Spleen (tissue), 11 donors: Measurements from ENCODE around the gene AREG. TPM values are rescaled to one million over a fixed set of nuclear protein-coding genes. Genes with fewer than 3 reads are reported as not detected.

ENCODE experiments used
- DNase-seq: peaks from one replicate; pipeline ENCODE4 v3.0.0-alpha.2; 2020
- H3K27ac ChIP-seq, 8 donors: fragments of 200-600 bp; sonication (generic) in 7 of 8; 1 replicate in 4 of 8; 2 replicates in 4 of 8; pipeline versions ENCODE4 v1.5.0 to v1.8.0; 2016 to 2021; ENCODE audit warnings: inconsistent platforms in 4 of 8, mild to moderate bottlenecking in 4 of 8, moderate library complexity in 1 of 8
- H3K27me3 ChIP-seq, 7 donors: fragments of 200-600 bp; sonication (generic) in 6 of 7; replicated peaks in 1 of 7; 1 replicate in 4 of 7; 2 replicates in 3 of 7; pipeline versions ENCODE4 v1.5.0 to v1.8.0; 2016 to 2021; ENCODE audit warnings: inconsistent platforms in 3 of 7, mild to moderate bottlenecking in 1 of 7
- H3K36me3 ChIP-seq, 6 donors: fragments of 200-600 bp; sonication (generic) in 5 of 6; 1 replicate in 4 of 6; 2 replicates in 2 of 6; pipeline versions ENCODE4 v1.5.0 to v1.8.0; 2016 to 2021; ENCODE audit warnings: inconsistent platforms in 2 of 6
- H3K4me1 ChIP-seq, 6 donors: fragments of 200-600 bp; sonication (generic) in 5 of 6; 1 replicate in 3 of 6; 2 replicates in 3 of 6; pipeline versions ENCODE4 v1.5.0 to v1.8.0; 2016 to 2021; ENCODE audit warnings: inconsistent platforms in 3 of 6
- H3K4me3 ChIP-seq, 8 donors: fragments of 200-600 bp; sonication (generic) in 7 of 8; 1 replicate in 4 of 8; 2 replicates in 4 of 8; pipeline versions ENCODE4 v1.5.0 to v1.8.0; 2016 to 2021; ENCODE audit warnings: inconsistent platforms in 4 of 8, mild to moderate bottlenecking in 4 of 8, moderate library complexity in 2 of 8
- H3K9me3 ChIP-seq, 8 donors: fragments of 200-600 bp; sonication (generic) in 7 of 8; 1 replicate in 4 of 8; 2 replicates in 4 of 8; pipeline versions ENCODE4 v1.5.0 to v1.8.0; 2016 to 2021; ENCODE audit warnings: inconsistent platforms in 4 of 8
- CTCF ChIP-seq, 11 experiments: fragments of 200-600 bp in 7 of 11; fragments of 450-650 bp in 4 of 11; sonication (generic) in 4 of 11; IDR thresholded peaks in 8 of 11; conservative IDR thresholded peaks in 3 of 11; 1 replicate in 7 of 11; 2 replicates in 4 of 11; pipeline versions ENCODE4 v1.4.0 to v1.8.0; 2016 to 2021; ENCODE audit warnings: antibody characterized with exemption in 11 of 11, inconsistent platforms in 4 of 11, mild to moderate bottlenecking in 1 of 11
- POLR2A ChIP-seq, 3 donors: fragments of 450-650 bp; IDR thresholded peaks; one replicate each; pipeline ENCODE4 v1.5.1; 2017; ENCODE audit warnings: antibody characterized with exemption in 3 of 3, mild to moderate bottlenecking in 1 of 3
- POLR2AphosphoS5 ChIP-seq, 3 donors: sonication (generic); formaldehyde crosslinking; IDR thresholded peaks; one replicate each; pipeline ENCODE4 v1.5.1; 2017; ENCODE audit warnings: antibody characterized with exemption in 3 of 3
- WGBS, 5 donors: extraction: QIAGEN DNeasy Blood & Tissue Kit in 3 of 5; methylation state at CpG; one replicate each; pipeline versions ENCODE4 v1.1.5 to v1.1.7; 2013 to 2018; 5-methylcytosine and 5-hydroxymethylcytosine counted together
- intact Hi-C: fragments of 100-400 bp; cut with DNase I; formaldehyde crosslinking; loops from one replicate; pipeline ENCODE4 v1.15.0; 2023; ENCODE audit warnings: low total_unique reads
- polyA plus RNA-seq, 3 donors: library from polyadenylated mRNA; stranded (reverse); fragments of 200-250 nt; gene quantifications; one replicate each; pipeline ENCODE4 v1.2.1, GENCODE V29; 2013
- total RNA-seq, 7 donors: library from RNA; depleted of rRNA in 3 of 7; stranded (reverse); fragments of >200 nt in 3 of 7; fragmentation: NEBNext Ultra II Directional in 4 of 7; extraction: Animal tissue kit (Norgen Biotek cat#: 25700) in 4 of 7; gene quantifications; one replicate each; pipeline versions ENCODE4 v1.1.0 to v1.2.1, GENCODE V29; 2016 to 2021
- donor health status: healthy with polysubstance abuse.
- donor health status: DM: no; HTN: no; CAD: no; lungs with moderate emphysema.
- donor health status: DM: no; HTN: no; CAD: no.
- donor health status: Bipolar disorder and iron deficiency.
- donor health status: healthy.
- donor health status: DM: no; HTN: no; CAD: no.
- donor health status: DM: yes; HTN: yes; CAD: no.

AREG gene
- total and polyA plus RNA-seq, 10 donors = 0.51 to 37.4 (median 3.6) TPM

- DNase-seq = no peak
- Histone ChIP-seq H3K4me1 (no peaks in the 10 kb centered on the region), H3K9me3 (no peaks in the 10 kb centered on the region), H3K4me3 (no peak overlapping the region), H3K27me3 (peaks cover 0 to 11% (median 0%) of the 10 kb centered on the region in 7 donors), H3K36me3 (no peaks in the 10 kb centered on the region), H3K27ac (no peak overlapping the region)
- intact Hi-C loops = no loop called here
- TF ChIP-seq CTCF (IDR thresholded peaks at IDR 0.05 in 8 of 11, conservative IDR thresholded peaks at IDR 0.05 in 3 of 11) (no peak), POLR2AphosphoS5 (IDR thresholded peaks at IDR 0.05) (no peak), POLR2A (IDR thresholded peaks at IDR 0.05) (no peak)
- 51 to 72% (median 59%) methylated on average over 5 of the region's 5 CpGs for WGBS, 5 donors
These were observed 28.3 kb downstream of the AREG start for GRCh38 chr4:74473155-74473811.

GRCh38 chr4:74474345-74475090 is 29.6 kb downstream of the AREG start:
- Histone ChIP-seq H3K36me3 (no peaks in the 10 kb centered on the region), H3K4me1 (no peaks in the 10 kb centered on the region), H3K4me3 (no peak overlapping the region), H3K27me3 (peaks cover 0 to 11% (median 0%) of the 10 kb centered on the region in 7 donors), H3K27ac (no peak overlapping the region), H3K9me3 (no peaks in the 10 kb centered on the region)
- intact Hi-C loops = no loop called here
- no peak for DNase-seq
- WGBS, 5 donors = 56 to 70% (median 63%) methylated on average over 4 of the region's 4 CpGs
- TF ChIP-seq POLR2AphosphoS5 (IDR thresholded peaks at IDR 0.05) = no peak
- TF ChIP-seq CTCF (IDR thresholded peaks at IDR 0.05 in 8 of 11, conservative IDR thresholded peaks at IDR 0.05 in 3 of 11) = no peak
- TF ChIP-seq POLR2A (IDR thresholded peaks at IDR 0.05) = no peak

GRCh38 chr4:74475091-74475800 is 30.3 kb downstream of the AREG start:
- WGBS, 5 donors = 73 to 88% (median 77%) methylated on average over 2 of the region's 2 CpGs
- Histone ChIP-seq H3K36me3 (no peaks in the 10 kb centered on the region), H3K4me3 (no peak overlapping the region), H3K27ac (no peak overlapping the region), H3K9me3 (no peaks in the 10 kb centered on the region), H3K4me1 (no peaks in the 10 kb centered on the region), H3K27me3 (peaks cover 0 to 11% (median 0%) of the 10 kb centered on the region in 7 donors)
- DNase-seq = no peak
- TF ChIP-seq POLR2A (IDR thresholded peaks at IDR 0.05) (no peak), CTCF (IDR thresholded peaks at IDR 0.05 in 8 of 11, conservative IDR thresholded peaks at IDR 0.05 in 3 of 11) (no peak), POLR2AphosphoS5 (IDR thresholded peaks at IDR 0.05) (no peak)
- intact Hi-C loops = no loop called here

- H3K4me3 ChIP-seq = no peak overlapping the region
- H3K27ac ChIP-seq = no peak overlapping the region
- no peak for TF ChIP-seq POLR2AphosphoS5 (IDR thresholded peaks at IDR 0.05)
- no peak for TF ChIP-seq CTCF (IDR thresholded peaks at IDR 0.05 in 8 of 11, conservative IDR thresholded peaks at IDR 0.05 in 3 of 11)
- no peak for TF ChIP-seq POLR2A (IDR thresholded peaks at IDR 0.05)
- no peak for DNase-seq
- no peaks in the 10 kb centered on the region for H3K4me1 ChIP-seq
- H3K36me3 ChIP-seq = no peaks in the 10 kb centered on the region
- intact Hi-C loops = no loop called here
- H3K9me3 ChIP-seq = no peaks in the 10 kb centered on the region
- 74 to 85% (median 77%) methylated on average over 3 of the region's 3 CpGs for WGBS, 5 donors
- peaks cover 0 to 11% (median 0%) of the 10 kb centered on the region in 7 donors for H3K27me3 ChIP-seq
These were observed 31.0 kb downstream of the AREG start for GRCh38 chr4:74475946-74476345.
